GM23338 (cell line): ENCODE results near the gene WRNIP1. TPM values are rescaled to one million over a fixed set of nuclear protein-coding genes. Genes with fewer than 3 reads are reported as not detected.

Source experiments
- ATAC-seq: fragments of 200-7000 bp; cut with Tn5 transposase; 3 replicates; pipeline ENCODE4 v1.9.1; 2020
- DNase-seq: peaks from one replicate; pipeline ENCODE4 v3.0.0-alpha.2; 2015; ENCODE audit warnings: low spot score
- H2AFZ ChIP-seq: fragments of 200-600 bp; sonication (generic); 2 replicates; pipeline ENCODE4 v1.8.0; 2016; ENCODE audit warnings: antibody characterized with exemption, mild to moderate bottlenecking, moderate library complexity
- H3F3A ChIP-seq: fragments of 200-600 bp; sonication (generic); replicated peaks from 2 replicates; pipeline ENCODE4 v1.8.0; 2017; ENCODE audit warnings: antibody characterized with exemption, mixed run types, low read depth
- H3K27ac ChIP-seq: fragments of 200-600 bp; sonication (generic); 2 replicates; pipeline ENCODE4 v1.6.1; 2016; ENCODE audit warnings: low read depth
- H3K27me3 ChIP-seq: fragments of 200-600 bp; sonication (generic); 2 replicates; pipeline ENCODE4 v1.8.0; 2016; ENCODE audit warnings: mild to moderate bottlenecking, mixed run types, moderate library complexity; ENCODE audit not compliant: insufficient read depth
- H3K36me3 ChIP-seq: fragments of 200-600 bp; sonication (generic); 2 replicates; pipeline ENCODE4 v1.8.0; 2016; ENCODE audit warnings: mild to moderate bottlenecking; ENCODE audit not compliant: insufficient read depth
- H3K4me1 ChIP-seq: fragments of 200-600 bp; sonication (generic); 2 replicates; pipeline ENCODE4 v1.8.0; 2016; ENCODE audit warnings: mild to moderate bottlenecking, moderate library complexity; ENCODE audit not compliant: insufficient read depth
- H3K4me2 ChIP-seq: fragments of 200-600 bp; sonication (generic); 2 replicates; pipeline ENCODE4 v1.7.1; 2017; ENCODE audit warnings: mixed run types
- H3K4me3 ChIP-seq: fragments of 200-600 bp; sonication (generic); 2 replicates; pipeline ENCODE4 v1.6.1; 2016; ENCODE audit warnings: mixed run types
- H3K79me2 ChIP-seq: fragments of 200-600 bp; sonication (generic); replicated peaks from 2 replicates; pipeline ENCODE4 v1.8.0; 2017; ENCODE audit warnings: mild to moderate bottlenecking; ENCODE audit not compliant: insufficient read depth
- H3K9me2 ChIP-seq: fragments of 200-600 bp; sonication (generic); 2 replicates; pipeline ENCODE4 v1.8.0; 2017; ENCODE audit not compliant: insufficient read depth
- H4K20me1 ChIP-seq: fragments of 200-600 bp; sonication (generic); replicated peaks from 2 replicates; pipeline ENCODE4 v1.8.0; 2017; ENCODE audit warnings: mild to moderate bottlenecking; ENCODE audit not compliant: insufficient read depth
- H3K27ac Mint-ChIP-seq: 2 replicates; pipeline ENCODE4 v1.8.0; 2020; ENCODE audit warnings: inconsistent platforms, mild to moderate bottlenecking, moderate library complexity, mixed read lengths
- H3K27me3 Mint-ChIP-seq: 3 replicates; pipeline ENCODE4 v1.8.0; 2022; ENCODE audit warnings: low read depth, mild to moderate bottlenecking, moderate library complexity, mixed read lengths, inconsistent platforms; ENCODE audit not compliant: insufficient read depth, poor library complexity
- H3K36me3 Mint-ChIP-seq: 3 replicates; pipeline ENCODE4 v1.8.0; 2021; ENCODE audit warnings: low read depth, mild to moderate bottlenecking, inconsistent platforms, moderate library complexity, mixed read lengths
- H3K4me1 Mint-ChIP-seq: 3 replicates; pipeline ENCODE4 v1.8.0; 2020; ENCODE audit warnings: mild to moderate bottlenecking, inconsistent platforms, mixed read lengths
- H3K4me3 Mint-ChIP-seq: 3 replicates; pipeline ENCODE4 v1.8.0; 2021; ENCODE audit warnings: moderate library complexity, mild to moderate bottlenecking, inconsistent platforms, mixed read lengths
- H3K9me3 Mint-ChIP-seq: 3 replicates; pipeline ENCODE4 v1.8.0; 2020; ENCODE audit warnings: moderate library complexity, mild to moderate bottlenecking, inconsistent platforms, mixed read lengths
- CREB1 ChIP-seq: fragments of 250-450 bp; sonication (Bioruptor Pico); IDR thresholded peaks from 2 replicates; pipeline ENCODE4 v1.5.0; 2020; ENCODE audit warnings: low read depth, mild to moderate bottlenecking, moderate library complexity
- CTCF ChIP-seq, 2 experiments: fragments of 200-600 bp in 1 of 2; sonication (generic) in 1 of 2; conservative IDR thresholded peaks; 2 replicates each; pipeline versions ENCODE4 v1.5.1 to v1.6.1; 2016 to 2017; ENCODE audit warnings: antibody characterized with exemption in 2 of 2, low read depth in 2 of 2, mild to moderate bottlenecking in 2 of 2, moderate library complexity in 1 of 2
- ETS1 ChIP-seq: IDR thresholded peaks from 2 replicates; pipeline ENCODE4 v1.6.1; 2016; ENCODE audit warnings: antibody characterized with exemption
- EZH2 ChIP-seq: fragments of 200-600 bp; sonication (generic); IDR thresholded peaks from one replicate; pipeline ENCODE4 v1.8.0; 2017; ENCODE audit warnings: antibody characterized with exemption, mild to moderate bottlenecking, low read depth; ENCODE audit not compliant: unreplicated experiment
- EZH2phosphoT487 ChIP-seq: fragments of 200-600 bp; sonication (generic); IDR thresholded peaks from one replicate; pipeline ENCODE4 v1.8.1; 2018; ENCODE audit warnings: antibody characterized with exemption; ENCODE audit not compliant: unreplicated experiment
- JUNB ChIP-seq: IDR thresholded peaks from one replicate; pipeline ENCODE4 v1.6.1; 2016; ENCODE audit warnings: antibody characterized with exemption; ENCODE audit not compliant: unreplicated experiment
- NANOG ChIP-seq: IDR thresholded peaks from 2 replicates; pipeline ENCODE4 v1.6.1; 2016; ENCODE audit warnings: antibody characterized with exemption, borderline replicate concordance
- POLR2AphosphoS5 ChIP-seq: IDR thresholded peaks from 2 replicates; pipeline ENCODE4 v1.6.1; 2016; ENCODE audit warnings: antibody characterized with exemption, low read depth
- REST ChIP-seq: IDR thresholded peaks from one replicate; pipeline ENCODE4 v1.6.1; 2018; ENCODE audit warnings: antibody characterized with exemption; ENCODE audit not compliant: unreplicated experiment
- STAT1 ChIP-seq: IDR thresholded peaks from one replicate; pipeline ENCODE4 v1.6.1; 2016; ENCODE audit warnings: antibody characterized with exemption; ENCODE audit not compliant: unreplicated experiment
- ZNF114 ChIP-seq: fragments of 250-450 bp; sonication (Bioruptor Pico); IDR thresholded peaks from 2 replicates; pipeline ENCODE4 v1.5.0; 2020; ENCODE audit warnings: mild to moderate bottlenecking, moderate library complexity
- ZNF331 ChIP-seq: fragments of 250-450 bp; sonication (Bioruptor Pico); IDR thresholded peaks from 2 replicates; pipeline ENCODE4 v1.5.0; 2020; ENCODE audit warnings: low read depth, mild to moderate bottlenecking, moderate library complexity
- ZNF462 ChIP-seq: fragments of 250-450 bp; sonication (Bioruptor Pico); IDR thresholded peaks from 2 replicates; pipeline ENCODE4 v1.5.0; 2020; ENCODE audit warnings: mild to moderate bottlenecking, moderate library complexity
- polyA plus RNA-seq: library from polyadenylated mRNA; unstranded; fragments of >200 nt; fragmentation: Nextera tagmentation; extraction: Ambion mirVana; gene quantifications from 2 replicates; pipeline ENCODE4 v1.2.1, GENCODE V29; 2016
- total RNA-seq: library from RNA; depleted of rRNA; stranded (reverse); fragments of >200 nt; shearing (Covaris generic); gene quantifications from 2 replicates; pipeline ENCODE4 v1.2.3, GENCODE V29; 2014

WRNIP1 gene
- total and polyA plus RNA-seq, 2 experiments from 2014 or later: 27.6 to 66.0 TPM

GRCh38 chr6:2732503-2733089, 32.6 kb upstream of the WRNIP1 start:
- Mint-ChIP-seq H3K4me3 (no peak overlapping the region), H3K36me3 (no peaks in the 10 kb centered on the region), H3K27me3 (no peaks in the 10 kb centered on the region), H3K27ac (no peak overlapping the region), H3K9me3 (no peaks in the 10 kb centered on the region), H3K4me1 (peaks cover 65% of the 10 kb centered on the region)
- Histone ChIP-seq H3K9me2 (no peaks in the 10 kb centered on the region), H2AFZ (no peak overlapping the region), H3K36me3 (no peaks in the 10 kb centered on the region), H3K4me2 (no peak overlapping the region), H3K4me3 (no peak overlapping the region), H3F3A (no peaks in the 10 kb centered on the region), H3K4me1 (peaks cover 34% of the 10 kb centered on the region), H4K20me1 (no peaks in the 10 kb centered on the region), H3K27me3 (no peaks in the 10 kb centered on the region), H3K79me2 (no peaks in the 10 kb centered on the region), H3K27ac (no peak overlapping the region)
- DNase-seq: no peak
- TF ChIP-seq CTCF (conservative IDR thresholded peaks at IDR 0.05; ENCODE audit: low read depth in 2 of 2): no peak
- no peak for TF ChIP-seq CREB1 (CRISPR knock-in tag)
- TF ChIP-seq POLR2AphosphoS5: no peak
- no peak for TF ChIP-seq EZH2
- no peak for TF ChIP-seq ZNF331
- TF ChIP-seq ZNF462 (CRISPR knock-in tag): no peak
- no peak for TF ChIP-seq JUNB
- no peak for TF ChIP-seq STAT1
- TF ChIP-seq REST: no peak
- no peak for TF ChIP-seq ETS1
- no peak for TF ChIP-seq EZH2phosphoT487
- no peak for TF ChIP-seq NANOG
- TF ChIP-seq ZNF114: no peak
- no peak for ATAC-seq
